Lower lobe of right lung (tissue), 2 donors: ENCODE data around the gene CERCAM. TPM values are rescaled to one million over a fixed set of nuclear protein-coding genes. Genes with fewer than 3 reads are reported as not detected.

ENCODE experiments used
- ATAC-seq, 2 donors: fragments of 200-7000 bp; cut with Tn5 transposase; one replicate each; pipeline ENCODE4 v1.9.1; 2020 to 2022; ENCODE audit warnings: mild to moderate bottlenecking in 2 of 2, moderate library complexity in 2 of 2
- DNase-seq: peaks from one replicate; pipeline ENCODE4 v3.0.0-alpha.2; 2020
- H3K27ac ChIP-seq: fragments of 200-600 bp; one replicate; pipeline ENCODE4 v1.8.0; 2022
- H3K27me3 ChIP-seq: fragments of 200-600 bp; one replicate; pipeline ENCODE4 v1.8.0; 2022; ENCODE audit warnings: low read depth
- H3K36me3 ChIP-seq: fragments of 200-600 bp; one replicate; pipeline ENCODE4 v1.8.0; 2022; ENCODE audit warnings: mild to moderate bottlenecking
- H3K4me1 ChIP-seq: fragments of 200-600 bp; one replicate; pipeline ENCODE4 v1.8.0; 2022
- H3K4me3 ChIP-seq: fragments of 200-600 bp; one replicate; pipeline ENCODE4 v1.8.0; 2022; ENCODE audit warnings: mild to moderate bottlenecking
- H3K9me3 ChIP-seq: fragments of 200-600 bp; one replicate; pipeline ENCODE4 v1.8.0; 2022
- CTCF ChIP-seq: fragments of 200-600 bp; IDR thresholded peaks from one replicate; pipeline ENCODE4 v1.8.0; 2022; ENCODE audit warnings: antibody characterized with exemption, mild to moderate bottlenecking
- intact Hi-C: fragments of 100-400 bp; cut with DNase I; formaldehyde crosslinking; loops from one replicate; pipeline ENCODE4 v1.11.0; 2022
- total RNA-seq: library from RNA; stranded (reverse); fragmentation: NEBNext Ultra II Directional; extraction: Animal tissue kit (Norgen Biotek cat#: 25700); gene quantifications from one replicate; pipeline ENCODE4 v1.2.1, GENCODE V29; 2021
- donor health status: DM: no; HTN: yes; CAD: no; lungs with severe emphysema.

Gene CERCAM
- total RNA-seq, 1 donor from 2014 or later: 11.2 TPM

GRCh38 chr9:128385496-128386460, 34.9 kb upstream of the CERCAM start:
- Histone ChIP-seq H3K27ac (no peak overlapping the region), H3K4me1 (no peaks in the 10 kb centered on the region), H3K9me3 (no peaks in the 10 kb centered on the region), H3K27me3 (no peaks in the 10 kb centered on the region), H3K4me3 (no peak overlapping the region), H3K36me3 (peaks cover 83% of the 10 kb centered on the region)
- intact Hi-C loops: no loop called here
- ATAC-seq: no peak
- no peak for DNase-seq
- TF ChIP-seq CTCF: no peak

- Histone ChIP-seq H3K9me3 (no peaks in the 10 kb centered on the region), H3K36me3 (peaks cover 78% of the 10 kb centered on the region), H3K4me1 (no peaks in the 10 kb centered on the region), H3K4me3 (no peak overlapping the region), H3K27me3 (no peaks in the 10 kb centered on the region), H3K27ac (no peak overlapping the region)
- ATAC-seq: no peak
- DNase-seq: no peak
- TF ChIP-seq CTCF: no peak
- intact Hi-C loops: no loop called here
Measured at GRCh38 chr9:128388150-128388549, 32.5 kb upstream of the CERCAM start.

DNA sequence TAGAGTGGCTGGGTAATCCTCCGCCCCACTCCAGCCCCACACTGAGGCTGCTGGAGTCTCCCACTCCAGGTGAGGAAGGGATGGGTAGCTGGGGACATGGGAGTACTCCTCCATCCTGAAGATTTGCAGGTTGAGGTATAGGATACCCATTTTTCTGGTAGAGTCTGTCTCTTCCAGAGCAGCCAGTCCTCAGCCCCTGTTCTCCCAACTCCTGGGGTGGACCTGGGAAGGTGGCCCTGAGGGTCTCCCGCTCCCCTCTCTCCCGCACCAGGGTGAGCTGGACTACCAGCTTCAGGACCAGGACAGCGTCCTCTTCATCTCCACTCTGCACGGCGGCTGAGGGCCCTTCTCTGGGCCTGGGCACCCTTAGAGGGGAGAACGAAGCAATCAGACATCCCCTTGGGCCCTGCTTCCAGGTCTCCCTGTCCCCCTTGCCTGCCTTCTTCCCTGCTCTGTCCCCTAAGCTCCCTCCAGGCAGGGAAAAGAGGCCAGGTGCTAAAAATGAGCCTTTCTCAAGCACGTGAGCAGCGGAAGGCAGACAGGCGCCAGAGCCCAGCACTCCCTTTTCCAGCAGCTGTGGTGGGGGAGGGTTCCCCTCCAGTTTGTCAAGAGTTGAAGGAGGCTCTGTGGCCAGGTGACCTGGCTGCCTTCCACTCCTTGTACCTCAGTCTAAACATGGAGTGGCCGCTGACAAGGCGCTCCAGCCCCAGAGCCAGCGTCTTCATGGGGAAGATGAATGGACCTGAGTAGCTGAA, 31.1 kb upstream of the CERCAM start:
- intact Hi-C loops: no loop called here
- DNase-seq: peak; percentile 63
- peak; percentile 74 to 89 for ATAC-seq
- H3K4me3 ChIP-seq: no peak overlapping the region
- TF ChIP-seq CTCF: no peak
- H3K27ac ChIP-seq: no peak overlapping the region
- H3K27me3 ChIP-seq: no peaks in the 10 kb centered on the region
- no peaks in the 10 kb centered on the region for H3K9me3 ChIP-seq
- H3K4me1 ChIP-seq: no peaks in the 10 kb centered on the region
- H3K36me3 ChIP-seq: peaks cover 69% of the 10 kb centered on the region

GRCh38 chr9:128390150-128390812, 30.4 kb upstream of the CERCAM start:
- no peak for DNase-seq
- intact Hi-C loops: no loop called here
- TF ChIP-seq CTCF: no peak
- Histone ChIP-seq H3K4me3 (no peak overlapping the region), H3K36me3 (peaks cover 63% of the 10 kb centered on the region), H3K4me1 (no peaks in the 10 kb centered on the region), H3K27me3 (no peaks in the 10 kb centered on the region), H3K9me3 (no peaks in the 10 kb centered on the region), H3K27ac (no peak overlapping the region)
- no peak for ATAC-seq
